Coronary artery (tissue), 2 donors: ENCODE results near the gene CMTM4.

Experiments used
- DNase-seq: peaks from one replicate; pipeline ENCODE4 v3.0.0-alpha.2; 2017; ENCODE audit warnings: low spot score
- H3K27ac ChIP-seq, 2 donors: fragments of 200-600 bp; sonication (generic); one replicate each; pipeline ENCODE4 v1.5.1; 2016 to 2019
- H3K4me3 ChIP-seq: fragments of 200-600 bp; sonication (generic); 2 replicates; pipeline ENCODE4 v1.5.1; 2016; ENCODE audit warnings: mild to moderate bottlenecking, moderate library complexity
- CTCF ChIP-seq: fragments of 200-600 bp; sonication (generic); IDR thresholded peaks from one replicate; pipeline ENCODE4 v1.5.1; 2019; ENCODE audit warnings: antibody characterized with exemption

Gene CMTM4

GRCh38 chr16:66735891-66736290 is 39.3 kb upstream of the CMTM4 start:
- no peak for TF ChIP-seq CTCF
- no peak for DNase-seq
- Histone ChIP-seq H3K4me3 (no peak overlapping the region), H3K27ac (no peak overlapping the region)

GRCh38 chr16:66731101-66731500 is 34.6 kb upstream of the CMTM4 start:
- no peak for DNase-seq
- Histone ChIP-seq H3K27ac (no peak overlapping the region), H3K4me3 (no peak overlapping the region)
- no peak for TF ChIP-seq CTCF

DNA sequence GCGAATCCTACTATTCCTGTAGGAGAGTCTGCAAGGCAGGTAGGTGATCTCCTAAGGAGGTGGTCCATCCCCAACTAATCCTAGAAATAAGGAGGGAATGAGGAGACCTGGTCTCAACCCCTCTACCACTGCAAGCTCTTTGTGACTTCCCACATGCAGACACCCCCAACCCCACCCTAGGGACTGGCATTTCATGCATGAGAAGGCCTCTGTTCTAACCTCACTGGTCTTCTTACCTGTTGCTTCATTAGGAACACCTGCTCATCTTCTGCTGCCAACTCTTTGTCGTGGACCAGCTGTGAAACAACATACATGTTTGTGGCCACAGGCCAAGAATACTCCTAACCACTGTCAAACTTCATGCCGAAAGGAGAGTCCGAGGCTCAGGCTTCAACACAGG is 32.3 kb upstream of the CMTM4 start:
- Histone ChIP-seq H3K4me3 (no peak overlapping the region), H3K27ac (no peak overlapping the region)
- TF ChIP-seq CTCF, result no peak
- DNase-seq, result no peak

GRCh38 chr16:66728117-66728787 is 31.7 kb upstream of the CMTM4 start:
- peak; percentile 47 for TF ChIP-seq CTCF
- no peak overlapping the region for H3K27ac ChIP-seq
- no peak overlapping the region for H3K4me3 ChIP-seq
- DNase-seq, result no peak

DNA sequence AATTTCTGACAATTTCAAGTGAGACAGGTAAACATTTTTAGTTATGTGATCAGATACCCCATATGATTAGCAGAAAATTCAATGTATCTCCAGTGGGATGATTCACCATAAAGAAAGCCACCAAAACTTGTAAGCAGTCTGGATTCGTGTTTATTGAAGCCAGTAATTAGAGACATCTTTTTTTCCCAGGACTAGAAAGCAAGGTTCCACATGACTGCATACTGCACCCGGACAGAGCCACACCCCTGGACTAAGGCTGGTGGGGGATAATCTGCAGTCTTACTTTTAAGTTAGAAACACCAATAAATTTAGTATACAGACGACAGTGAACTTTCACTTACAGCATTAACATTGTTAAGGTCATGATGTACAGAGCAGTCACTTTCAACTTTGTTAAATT is 24.2 kb upstream of the CMTM4 start:
- no peak for TF ChIP-seq CTCF

GRCh38 chr16:66719246-66719645 is 22.7 kb upstream of the CMTM4 start:
- no peak for TF ChIP-seq CTCF
- H3K27ac ChIP-seq, result no peak overlapping the region
- DNase-seq, result no peak
- no peak overlapping the region for H3K4me3 ChIP-seq

More for the DNA sequence above, 24.2 kb upstream of the CMTM4 start:
- H3K4me3 ChIP-seq, result no peak overlapping the region
- no peak overlapping the region for H3K27ac ChIP-seq
- no peak for DNase-seq

DNA sequence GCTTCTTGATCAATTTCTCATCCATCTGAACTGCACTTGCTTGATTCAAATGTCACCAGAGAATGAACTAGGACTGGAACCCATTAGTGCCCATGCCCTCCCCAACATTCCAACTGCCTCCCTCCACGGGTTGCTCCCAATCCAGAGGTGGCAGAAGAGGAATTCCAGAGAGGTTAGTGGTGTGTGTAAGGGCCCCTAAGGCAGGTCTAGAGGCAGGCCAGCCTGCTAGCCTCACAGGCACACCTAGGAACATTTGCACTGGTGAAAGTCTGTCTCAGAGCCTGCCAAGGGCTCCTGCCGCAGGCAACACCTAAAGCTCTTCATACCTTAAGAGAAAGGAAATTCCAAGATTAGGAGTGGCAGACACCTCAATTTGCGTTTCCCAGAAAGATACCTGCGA is 21.2 kb upstream of the CMTM4 start:
- no peak for TF ChIP-seq CTCF
- Histone ChIP-seq H3K27ac (no peak overlapping the region), H3K4me3 (no peak overlapping the region)
- no peak for DNase-seq
